HG02610 (cell line): ENCODE measurements around the gene FOXP4.

Experiments used
- ATAC-seq: cut with Tn5 transposase; IDR thresholded peaks from one replicate; pipeline ENCODE4 v1.9.1; 2021; ENCODE audit warnings: mild to moderate bottlenecking, moderate library complexity; ENCODE audit not compliant: unreplicated experiment

FOXP4 gene

GRCh38 chr6:41563060-41563776 is 17.0 kb downstream of the FOXP4 start:
- ATAC-seq, result no peak

- no peak for ATAC-seq
Observed at GRCh38 chr6:41564448-41565142, 18.4 kb downstream of the FOXP4 start.

- ATAC-seq, result no peak
Observed at GRCh38 chr6:41565701-41566100, 19.5 kb downstream of the FOXP4 start.

GRCh38 chr6:41566961-41567360 is 20.8 kb downstream of the FOXP4 start:
- no peak for ATAC-seq

- no peak for ATAC-seq
Observed at GRCh38 chr6:41567684-41568083, 21.5 kb downstream of the FOXP4 start.

- no peak for ATAC-seq
Observed at GRCh38 chr6:41568202-41568584, 22.0 kb downstream of the FOXP4 start.

GRCh38 chr6:41568585-41569384 is 22.6 kb downstream of the FOXP4 start:
- ATAC-seq, result no peak

- no peak for ATAC-seq
Observed at GRCh38 chr6:41570259-41570615, 24.1 kb downstream of the FOXP4 start.

GRCh38 chr6:41571021-41571780 is 25.0 kb downstream of the FOXP4 start:
- ATAC-seq, result no peak

- ATAC-seq, result no peak
Observed at GRCh38 chr6:41572613-41573012, 26.4 kb downstream of the FOXP4 start.

GRCh38 chr6:41573276-41573675 is 27.1 kb downstream of the FOXP4 start:
- ATAC-seq, result no peak

GRCh38 chr6:41573985-41574384 is 27.8 kb downstream of the FOXP4 start:
- ATAC-seq, result no peak

GRCh38 chr6:41575598-41575997 is 29.4 kb downstream of the FOXP4 start:
- no peak for ATAC-seq

GRCh38 chr6:41576667-41577066 is 30.5 kb downstream of the FOXP4 start:
- ATAC-seq, result no peak

GRCh38 chr6:41577356-41578216 is 31.4 kb downstream of the FOXP4 start:
- no peak for ATAC-seq

GRCh38 chr6:41578217-41579087 is 32.3 kb downstream of the FOXP4 start:
- ATAC-seq, result no peak

- ATAC-seq, result no peak
Observed at GRCh38 chr6:41579088-41579610, 33.0 kb downstream of the FOXP4 start.

GRCh38 chr6:41580690-41581089 is 34.5 kb downstream of the FOXP4 start:
- ATAC-seq, result no peak

GRCh38 chr6:41581381-41581991 is 35.3 kb downstream of the FOXP4 start:
- no peak for ATAC-seq
